HepG2 (cell line): ENCODE measurements around the gene DDX50. TPM values are rescaled to one million over a fixed set of nuclear protein-coding genes. Genes with fewer than 3 reads are reported as not detected.

Experiments used
- BORCS8-MEF2B ChIP-seq: sonication (generic); formaldehyde crosslinking; IDR thresholded peaks from 2 replicates; pipeline ENCODE4 v1.8.0; 2022; ENCODE audit warnings: mild to moderate bottlenecking, missing genetic modification reagents
- CEBPG ChIP-seq: IDR thresholded peaks from 2 replicates; pipeline ENCODE4 v1.6.1; 2016
- CSRNP1 ChIP-seq: sonication (generic); formaldehyde crosslinking; IDR thresholded peaks from 2 replicates; pipeline ENCODE4 v1.8.1; 2023; ENCODE audit warnings: mild to moderate bottlenecking, missing genetic modification reagents
- CTCF ChIP-seq: sonication (generic); formaldehyde crosslinking; IDR thresholded peaks from 2 replicates; pipeline ENCODE4 v1.5.0; 2020; ENCODE audit warnings: mild to moderate bottlenecking, missing genetic modification reagents, moderate library complexity
- HOXA5 ChIP-seq: sonication (generic); formaldehyde crosslinking; IDR thresholded peaks from 2 replicates; pipeline ENCODE4 v1.4.0; 2020; ENCODE audit warnings: missing genetic modification reagents
- IRX3 ChIP-seq: sonication (generic); formaldehyde crosslinking; IDR thresholded peaks from 2 replicates; pipeline ENCODE4 v1.8.1; 2023; ENCODE audit warnings: mild to moderate bottlenecking, low read depth, missing genetic modification reagents, borderline replicate concordance
- MAFK ChIP-seq, 2 experiments: IDR thresholded peaks in 1 of 2; conservative IDR thresholded peaks in 1 of 2; 2 replicates each; pipeline ENCODE4 v1.6.1; 2011; ENCODE audit warnings: improper control_type of control experiment in 2 of 2, low read length in 2 of 2
- NFATC3 ChIP-seq: sonication (generic); formaldehyde crosslinking; IDR thresholded peaks from 2 replicates; pipeline ENCODE4 v1.5.1; 2020; ENCODE audit warnings: mild to moderate bottlenecking, missing genetic modification reagents
- POLR2A ChIP-seq, 2 experiments: IDR thresholded peaks; 2 replicates each; pipeline ENCODE4 v1.6.1; 2011; ENCODE audit warnings: low read depth in 2 of 2, low read length in 2 of 2, mild to moderate bottlenecking in 1 of 2, moderate library complexity in 1 of 2; ENCODE audit not compliant: insufficient read depth in 1 of 2
- PRDM15 ChIP-seq: sonication (generic); formaldehyde crosslinking; IDR thresholded peaks from 2 replicates; pipeline ENCODE4 v1.4.0; 2020; ENCODE audit warnings: missing genetic modification reagents
- SALL2 ChIP-seq: sonication (generic); formaldehyde crosslinking; IDR thresholded peaks from 2 replicates; pipeline ENCODE4 v1.8.1; 2023; ENCODE audit warnings: mild to moderate bottlenecking, missing genetic modification reagents, inconsistent platforms
- SAP130 ChIP-seq: IDR thresholded peaks from 2 replicates; pipeline ENCODE4 v1.6.1; 2016; ENCODE audit warnings: low read depth
- SIN3A ChIP-seq: IDR thresholded peaks from 2 replicates; pipeline ENCODE4 v1.6.1; 2011; ENCODE audit warnings: low read depth, mild to moderate bottlenecking, control low read depth, low read length, borderline replicate concordance
- TAF1 ChIP-seq: sonication (generic); formaldehyde crosslinking; IDR thresholded peaks from 2 replicates; pipeline ENCODE4 v1.4.0; 2020; ENCODE audit warnings: missing genetic modification reagents
- TBX3 ChIP-seq: fragments of 450-650 bp; IDR thresholded peaks from 2 replicates; pipeline ENCODE4 v1.6.1; 2017; ENCODE audit warnings: antibody characterized with exemption, mild to moderate bottlenecking, inconsistent platforms, borderline replicate concordance
- ZMYM3 ChIP-seq: sonication (generic); formaldehyde crosslinking; IDR thresholded peaks from 2 replicates; pipeline ENCODE4 v1.5.1; 2020; ENCODE audit warnings: mild to moderate bottlenecking, missing genetic modification reagents
- ZNF12 ChIP-seq: sonication (generic); formaldehyde crosslinking; IDR thresholded peaks from 2 replicates; pipeline ENCODE4 v1.5.0; 2020; ENCODE audit warnings: missing genetic modification reagents
- ZNF7 ChIP-seq: IDR thresholded peaks from 2 replicates; pipeline ENCODE4 v1.6.1; 2016; ENCODE audit warnings: missing biosample characterization, missing genetic modification reagents
- ZNF792 ChIP-seq: IDR thresholded peaks from 2 replicates; pipeline ENCODE4 v1.6.1; 2016
- ZNF83 ChIP-seq: sonication (generic); formaldehyde crosslinking; IDR thresholded peaks from 2 replicates; pipeline ENCODE4 v1.4.0; 2020; ENCODE audit warnings: missing genetic modification reagents, mild to moderate bottlenecking, borderline replicate concordance
- polyA plus RNA-seq, 8 experiments: library from polyadenylated mRNA; depleted of rRNA in 3 of 8; stranded (reverse) in 7 of 8; unstranded in 1 of 8; fragments of >200 nt; fragmentation: Illumina TruSeq in 4 of 8; extraction: Trizol in 4 of 8; gene quantifications; 2 replicates each; pipeline versions ENCODE4 v1.2.1 to v1.2.3, GENCODE V29; 2011 to 2016; ENCODE audit warnings: low read depth in 4 of 8, missing spikeins in 1 of 8, mixed read lengths in 1 of 8; ENCODE audit not compliant: insufficient read depth in 1 of 8
- total RNA-seq, 5 experiments: library from RNA; depleted of rRNA; stranded (reverse); fragments of >200 nt; fragmentation: Illumina TruSeq; extraction: Trizol; gene quantifications; 2 replicates each; pipeline ENCODE4 v1.2.3, GENCODE V29; 2016; ENCODE audit warnings: low read depth in 1 of 5
- TF ChIP-seq, protein P1 (sequence below): sonication (generic); formaldehyde crosslinking; IDR thresholded peaks from 2 replicates; pipeline ENCODE4 v1.4.0; 2020; ENCODE audit warnings: missing genetic modification reagents

DDX50 gene
- total and polyA plus RNA-seq, 2 of the 13 experiments (the other 11 are each of a cell fraction or from before 2014, with no cell fraction given): 19.0 to 38.2 TPM

DNA sequence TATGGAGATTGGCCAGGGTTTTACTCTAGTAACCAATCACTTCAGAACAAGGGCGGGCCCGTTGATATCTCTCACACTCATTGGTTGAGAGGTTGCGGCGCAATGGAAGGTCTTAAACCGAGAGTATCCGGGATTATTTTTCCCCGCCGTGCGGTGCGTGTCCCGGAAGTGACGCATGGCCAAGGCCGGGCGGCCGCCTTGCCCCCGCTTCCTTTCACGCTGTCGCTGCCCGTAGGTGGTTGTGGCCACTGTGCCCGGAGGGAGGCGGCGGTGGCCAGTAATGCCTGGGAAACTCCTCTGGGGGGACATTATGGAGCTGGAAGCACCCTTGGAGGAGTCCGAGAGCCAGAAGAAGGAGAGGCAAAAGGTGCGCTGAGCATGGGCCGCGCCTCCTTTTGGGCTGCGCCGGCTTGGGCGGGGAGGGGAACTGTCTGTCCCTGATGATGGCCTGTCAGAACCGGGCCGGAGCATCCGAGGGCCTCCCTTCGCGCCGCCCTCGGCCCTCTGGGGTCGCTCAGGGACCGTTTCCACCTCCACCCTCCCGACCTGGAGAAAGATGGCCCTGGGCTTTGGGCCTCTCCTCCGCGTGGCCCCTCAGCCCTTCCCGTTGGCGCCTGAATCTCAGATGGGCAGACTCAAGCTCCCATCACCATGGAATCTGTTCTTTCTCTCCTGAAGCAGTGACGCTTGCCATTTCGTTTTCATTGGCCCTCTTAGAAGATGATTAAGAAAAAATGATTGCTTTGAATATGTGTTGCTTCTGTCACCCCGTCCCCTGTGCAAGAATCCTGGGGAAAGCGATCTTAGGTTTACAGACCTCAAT, at the start of gene DDX50 (continued):
- TF ChIP-seq BORCS8-MEF2B (CRISPR knock-in tag) (peak; percentile 36; the same call in 1 of the 2 replicates), ZNF83 (0 out of 2 replicates have a peak, but pooled peaks have one; percentile 74), HOXA5 (peak; percentile 26; the same call in 1 of the 2 replicates), TAF1 (CRISPR knock-in tag) (peak; percentile 84), NFATC3 (CRISPR knock-in tag) (0 out of 2 replicates have a peak, but pooled peaks have one; percentile 25), ZNF792 (CRISPR knock-in tag) (no peak; the same call in 1 of the 2 replicates), POLR2A (IDR thresholded peaks at IDR 0.05; ENCODE audit: insufficient read depth in 1 of 2, low read depth in 2 of 2, low read length in 2 of 2) (peak; percentile 42 to 79), SALL2 (CRISPR knock-in tag) (0 out of 2 replicates have a peak, but pooled peaks have one; percentile 20), MAFK (conservative IDR thresholded peaks at IDR 0.05 in 1 of 2, IDR thresholded peaks at IDR 0.05 in 1 of 2; ENCODE audit: low read length in 2 of 2) (no peak), CTCF (CRISPR knock-in tag) (no peak; the same call in 1 of the 2 replicates), IRX3 (no peak), ZNF7 (no peak), ZMYM3 (CRISPR knock-in tag) (no peak), SIN3A (peak; percentile 68; the same call in 1 of the 2 replicates), TBX3 (no peak; the same call in 1 of the 2 replicates), SAP130 (CRISPR knock-in tag) (peak; percentile 91), CEBPG (CRISPR knock-in tag) (no peak), ZNF12 (CRISPR knock-in tag) (peak; percentile 16; the same call in 1 of the 2 replicates), CSRNP1 (CRISPR knock-in tag) (no peak; the same call in 1 of the 2 replicates), PRDM15 (CRISPR knock-in tag) (peak; percentile 16; the same call in 1 of the 2 replicates)
- TF ChIP-seq, protein P1, sequence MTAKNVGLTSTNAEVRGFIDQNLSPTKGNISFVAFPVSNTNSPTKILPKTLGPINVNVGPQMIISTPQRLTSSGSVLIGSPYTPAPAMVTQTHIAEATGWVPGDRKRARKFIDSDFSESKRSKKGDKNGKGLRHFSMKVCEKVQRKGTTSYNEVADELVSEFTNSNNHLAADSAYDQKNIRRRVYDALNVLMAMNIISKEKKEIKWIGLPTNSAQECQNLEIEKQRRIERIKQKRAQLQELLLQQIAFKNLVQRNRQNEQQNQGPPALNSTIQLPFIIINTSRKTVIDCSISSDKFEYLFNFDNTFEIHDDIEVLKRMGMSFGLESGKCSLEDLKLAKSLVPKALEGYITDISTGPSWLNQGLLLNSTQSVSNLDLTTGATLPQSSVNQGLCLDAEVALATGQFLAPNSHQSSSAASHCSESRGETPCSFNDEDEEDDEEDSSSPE (CRISPR knock-in tag): peak; percentile 1; the same call in 1 of the 2 replicates
